GM13977 (cell line): ENCODE data around the gene SELE.

Experiments used
- DNase-seq: peaks from one replicate; pipeline ENCODE4 v3.0.0; 2012; ENCODE audit warnings: low spot score
- CTCF ChIP-seq: IDR thresholded peaks from 2 replicates; pipeline ENCODE4 v1.5.1; 2012; ENCODE audit warnings: mild to moderate bottlenecking, control low read depth; ENCODE audit not compliant: insufficient read depth; ENCODE audit errors: extremely low read depth, missing control alignments
- in situ Hi-C: fragments of 300-500 bp; cut with MboI; formaldehyde crosslinking; loops from one replicate; pipeline ENCODE4 v1.12.0; 2022; ENCODE audit warnings: low sequenced_read_pairs, low pct_unique_long_range_greater_than_20kb, mixed read lengths, inconsistent platforms; ENCODE audit not compliant: unreplicated experiment

The SELE gene

DNA sequence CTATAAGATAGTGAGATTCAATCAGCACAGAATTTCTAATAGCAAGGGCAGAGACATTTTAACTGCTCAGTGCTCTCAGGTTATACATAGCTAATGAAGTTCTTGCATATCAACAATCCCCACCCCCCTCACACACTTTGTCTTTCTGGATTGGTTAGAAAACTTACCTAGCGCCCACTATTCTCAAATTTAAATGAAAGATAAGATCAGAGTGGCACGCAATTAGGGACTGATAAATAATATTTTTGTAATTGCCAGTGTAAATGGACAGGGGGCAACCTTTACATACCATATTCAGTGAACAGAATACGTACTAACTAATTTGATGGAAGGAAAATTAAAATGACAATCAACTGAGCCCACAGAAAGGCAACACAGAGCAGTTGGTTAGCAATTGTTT lies 34.2 kb downstream of the SELE start:
- DNase-seq, result no peak
- in situ Hi-C loops, result no loop called here
- no peak for TF ChIP-seq CTCF

DNA sequence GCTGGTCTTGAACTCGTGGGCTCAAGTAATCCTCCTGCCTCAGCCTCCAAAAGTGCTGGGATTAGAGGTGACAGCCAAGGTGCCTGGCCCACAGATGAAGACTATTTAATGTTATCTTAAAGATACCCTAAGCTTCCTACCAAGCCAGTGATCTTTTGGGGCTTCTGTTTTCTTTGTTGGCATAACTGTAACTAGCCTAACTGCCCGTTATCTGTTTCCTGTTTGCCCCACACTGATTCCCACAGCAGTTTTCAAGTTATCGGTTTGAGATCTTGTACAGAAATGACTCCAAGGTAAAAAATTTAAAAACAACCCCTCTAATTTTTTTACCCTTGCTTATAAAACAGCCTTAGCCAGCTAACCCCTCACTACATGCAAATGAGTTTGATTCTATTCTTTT lies 34.9 kb downstream of the SELE start:
- no peak for TF ChIP-seq CTCF
- in situ Hi-C loops, result no loop called here
- DNase-seq, result no peak

- in situ Hi-C loops, result no loop called here
- TF ChIP-seq CTCF, result no peak
- no peak for DNase-seq
Measured at GRCh38 chr1:169697755-169698154, 36.1 kb downstream of the SELE start.

GRCh38 chr1:169696273-169697100 lies 37.4 kb downstream of the SELE start:
- no peak for DNase-seq
- TF ChIP-seq CTCF, result no peak
- in situ Hi-C loops, result no loop called here

DNA sequence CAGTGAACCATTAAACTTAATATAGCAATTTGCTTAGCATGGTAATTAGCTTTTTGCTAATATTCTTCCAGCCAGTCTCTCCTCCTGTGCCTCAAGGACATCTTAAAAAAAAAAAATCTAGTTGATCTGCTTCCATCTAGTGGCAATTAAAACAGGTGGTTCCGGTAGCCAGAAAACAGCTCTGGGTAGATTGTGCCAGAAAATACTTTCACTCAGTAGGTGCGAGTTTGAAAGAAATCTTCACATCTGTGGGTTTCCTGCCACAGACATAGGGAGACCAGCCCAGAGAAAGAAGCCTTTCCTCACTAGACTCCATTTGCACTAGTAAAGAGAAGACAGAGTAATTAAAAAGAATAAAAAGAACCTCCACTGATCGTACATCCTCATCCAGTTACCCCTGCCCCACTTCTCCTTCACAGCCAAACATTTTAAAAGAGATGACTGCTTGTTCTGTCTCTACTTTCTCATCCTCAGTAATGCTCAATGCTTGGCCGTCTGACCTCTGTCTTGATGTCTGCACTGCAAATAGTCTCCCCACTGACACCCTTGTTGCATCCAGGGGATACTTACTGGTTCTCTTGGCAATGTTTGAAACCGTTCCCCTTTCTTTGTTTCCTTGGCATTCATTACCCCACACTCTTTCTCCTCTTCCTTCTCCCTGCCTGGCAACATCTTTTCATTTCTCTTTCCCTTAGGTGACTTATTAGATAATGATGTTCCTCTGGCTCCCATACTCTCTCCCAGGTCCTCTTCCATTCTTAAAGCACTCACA lies 39.4 kb downstream of the SELE start:
- in situ Hi-C loops, result no loop called here
- TF ChIP-seq CTCF, result no peak
- no peak for DNase-seq

DNA sequence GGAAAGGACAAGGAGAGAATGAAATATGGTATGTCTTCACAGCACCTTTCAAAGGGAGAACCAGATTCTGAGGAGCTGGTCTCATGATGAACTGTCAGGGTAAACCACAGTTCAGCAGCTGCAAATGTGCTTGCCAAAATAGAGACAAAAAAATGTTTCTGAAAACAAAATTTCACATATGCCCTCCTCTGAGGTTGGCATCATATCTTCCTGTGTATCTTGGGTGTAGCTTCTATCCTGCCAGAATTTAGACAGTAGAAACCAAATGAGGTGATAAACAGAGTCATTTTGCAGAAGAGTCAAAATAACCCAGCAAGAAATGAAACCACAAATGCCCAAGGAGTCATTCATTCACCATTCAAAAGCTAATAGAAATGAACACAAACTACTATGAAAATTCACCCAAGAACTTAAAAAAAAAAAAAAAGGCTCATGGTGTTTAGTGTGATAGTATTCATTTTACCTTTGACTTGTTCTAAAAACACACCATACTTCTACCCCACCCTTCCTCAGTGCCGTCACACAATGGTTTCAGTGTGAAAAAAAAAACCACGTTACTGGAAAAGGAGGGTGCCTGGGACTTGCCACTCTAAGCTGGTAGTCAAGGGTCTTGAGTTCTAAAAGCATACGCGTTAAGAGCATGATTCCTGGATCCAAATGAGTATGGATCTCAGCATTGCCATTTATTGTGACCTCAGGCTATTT lies 41.0 kb downstream of the SELE start:
- no peak for DNase-seq
- TF ChIP-seq CTCF, result no peak
- in situ Hi-C loops, result no loop called here
